ENCODE results near the gene MAD1L1. TPM values are rescaled to one million over a fixed set of nuclear protein-coding genes. Genes with fewer than 3 reads are reported as not detected.

Gene MAD1L1
- total and polyA plus RNA-seq, 4 donors, result 29.3 to 44.1 (median 35.8) TPM

DNA sequence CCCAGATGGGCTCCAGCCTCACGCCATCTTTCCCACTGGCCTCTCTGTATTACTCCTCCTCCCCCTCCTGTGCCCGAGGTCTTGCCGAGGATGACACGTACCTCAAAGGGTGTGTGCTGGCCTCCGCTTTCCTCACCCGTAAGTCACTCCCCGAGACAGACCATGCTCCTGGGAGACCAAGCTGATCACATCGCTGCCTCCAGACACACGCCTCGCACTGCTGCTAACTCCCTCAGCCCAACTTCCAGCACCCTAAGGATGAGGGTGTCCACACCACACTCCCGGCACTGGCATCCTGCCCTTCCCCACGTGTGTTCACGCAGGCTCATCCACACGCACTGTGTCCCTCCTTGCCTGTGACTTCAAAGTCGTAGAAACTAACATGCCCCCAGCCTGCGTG, 24.0 kb downstream of the MAD1L1 start:
- H3K9me3 ChIP-seq (ENCODE audit: control insufficient read depth, insufficient read depth, low read length), result no peaks in the 10 kb centered on the region
- H3K4me3 ChIP-seq (ENCODE audit: low read depth, low read length), result no peak overlapping the region
- WGBS (ENCODE audit: insufficient coverage), result 80% methylated on average over 16 of the region's 16 CpGs
- H3K27ac ChIP-seq (ENCODE audit: low read depth, low read length), result no peak overlapping the region
- peaks cover 60% of the 10 kb centered on the region for H3K36me3 ChIP-seq (ENCODE audit: control insufficient read depth, insufficient read depth, low read length)
- H3K27me3 ChIP-seq (ENCODE audit: control insufficient read depth, insufficient read depth, low read length), result no peaks in the 10 kb centered on the region
- peaks cover 12% of the 10 kb centered on the region for H3K4me1 ChIP-seq (ENCODE audit: control insufficient read depth, insufficient read depth, low read length)
- no peak for DNase-seq (ENCODE audit: low read depth in 4 of 6, low spot score in 6 of 6)

- Histone ChIP-seq H3K4me3 (ENCODE audit: low read depth, low read length) (no peak overlapping the region), H3K27ac (ENCODE audit: low read depth, low read length) (no peak overlapping the region), H3K27me3 (ENCODE audit: control insufficient read depth, insufficient read depth, low read length) (no peaks in the 10 kb centered on the region), H3K9me3 (ENCODE audit: control insufficient read depth, insufficient read depth, low read length) (no peaks in the 10 kb centered on the region), H3K36me3 (ENCODE audit: control insufficient read depth, insufficient read depth, low read length) (peaks cover 46% of the 10 kb centered on the region), H3K4me1 (ENCODE audit: control insufficient read depth, insufficient read depth, low read length) (peaks cover 33% of the 10 kb centered on the region)
- DNase-seq (ENCODE audit: low read depth in 4 of 6, low spot score in 6 of 6), result no peak
- WGBS (ENCODE audit: insufficient coverage), result 91% methylated on average over 10 of the region's 16 CpGs
Observed at GRCh38 chr7:2205036-2205780, 27.5 kb downstream of the MAD1L1 start.

DNA sequence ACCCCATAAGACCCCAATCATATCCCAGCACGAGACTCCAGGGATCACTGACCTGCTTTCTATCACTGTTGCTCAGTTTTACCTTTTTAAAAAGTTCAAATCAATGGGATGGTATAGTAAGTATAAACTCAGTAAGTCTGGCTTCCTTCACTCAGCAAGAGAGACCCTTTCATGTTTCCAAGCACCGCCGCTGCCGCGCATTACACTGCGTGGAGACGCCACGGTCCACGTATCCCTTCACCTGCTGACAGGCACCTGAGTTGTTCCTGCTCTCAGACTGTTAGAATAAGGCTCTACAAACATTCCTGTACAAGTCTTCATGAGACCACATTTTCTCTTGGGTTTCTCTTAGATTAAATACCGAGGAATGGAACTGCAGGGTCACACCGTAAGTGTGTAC, 28.3 kb downstream of the MAD1L1 start:
- 99% methylated on average over 10 of the region's 11 CpGs for WGBS (ENCODE audit: insufficient coverage)
- H3K27me3 ChIP-seq (ENCODE audit: control insufficient read depth, insufficient read depth, low read length), result no peaks in the 10 kb centered on the region
- no peaks in the 10 kb centered on the region for H3K9me3 ChIP-seq (ENCODE audit: control insufficient read depth, insufficient read depth, low read length)

DNA sequence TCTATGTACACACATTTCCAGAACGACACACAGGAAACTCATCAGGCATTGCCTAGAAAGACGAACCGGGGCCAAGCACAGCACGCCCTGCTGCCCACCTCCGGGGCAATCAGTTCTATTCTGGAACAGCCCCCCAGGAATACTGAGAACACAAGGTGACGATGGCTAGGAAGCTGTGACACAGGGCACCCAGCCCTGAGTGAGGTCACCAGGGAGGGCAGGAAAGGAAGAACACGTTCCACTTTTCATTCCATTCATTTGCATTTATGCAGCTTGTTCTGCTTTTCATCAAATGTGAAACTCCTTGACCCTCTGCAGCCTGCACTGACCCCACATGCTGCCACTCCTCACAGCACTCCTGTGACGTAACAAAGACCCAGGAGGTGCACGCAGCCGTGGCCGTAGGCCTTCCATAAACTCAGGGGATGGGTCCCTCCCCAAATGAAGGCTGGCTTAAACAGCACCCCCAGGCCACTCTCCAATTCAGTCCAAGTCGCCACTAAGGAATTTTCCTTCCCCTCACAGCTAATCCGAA, 28.9 kb downstream of the MAD1L1 start:
- Histone ChIP-seq H3K36me3 (ENCODE audit: control insufficient read depth, insufficient read depth, low read length) (peaks cover 48% of the 10 kb centered on the region), H3K4me1 (ENCODE audit: control insufficient read depth, insufficient read depth, low read length) (peaks cover 24% of the 10 kb centered on the region), H3K9me3 (ENCODE audit: control insufficient read depth, insufficient read depth, low read length) (no peaks in the 10 kb centered on the region), H3K4me3 (ENCODE audit: low read depth, low read length) (no peak overlapping the region), H3K27ac (ENCODE audit: low read depth, low read length) (no peak overlapping the region), H3K27me3 (ENCODE audit: control insufficient read depth, insufficient read depth, low read length) (no peaks in the 10 kb centered on the region)
- 60% methylated on average over 12 of the region's 13 CpGs for WGBS (ENCODE audit: insufficient coverage)
- no peak for DNase-seq (ENCODE audit: low read depth in 4 of 6, low spot score in 6 of 6)

More for the DNA sequence above, 28.3 kb downstream of the MAD1L1 start:
- Histone ChIP-seq H3K4me1 (ENCODE audit: control insufficient read depth, insufficient read depth, low read length) (peaks cover 29% of the 10 kb centered on the region), H3K36me3 (ENCODE audit: control insufficient read depth, insufficient read depth, low read length) (peaks cover 48% of the 10 kb centered on the region), H3K4me3 (ENCODE audit: low read depth, low read length) (no peak overlapping the region), H3K27ac (ENCODE audit: low read depth, low read length) (no peak overlapping the region)
- no peak for DNase-seq (ENCODE audit: low read depth in 4 of 6, low spot score in 6 of 6)

GRCh38 chr7:2202901-2203765, 29.6 kb downstream of the MAD1L1 start:
- Histone ChIP-seq H3K4me3 (ENCODE audit: low read depth, low read length) (no peak overlapping the region), H3K36me3 (ENCODE audit: control insufficient read depth, insufficient read depth, low read length) (peaks cover 51% of the 10 kb centered on the region), H3K4me1 (ENCODE audit: control insufficient read depth, insufficient read depth, low read length) (peaks cover 24% of the 10 kb centered on the region), H3K9me3 (ENCODE audit: control insufficient read depth, insufficient read depth, low read length) (no peaks in the 10 kb centered on the region), H3K27ac (ENCODE audit: low read depth, low read length) (no peak overlapping the region), H3K27me3 (ENCODE audit: control insufficient read depth, insufficient read depth, low read length) (no peaks in the 10 kb centered on the region)
- WGBS (ENCODE audit: insufficient coverage), result 36% methylated on average over 13 of the region's 20 CpGs
- peak in 2 of 6 donors; percentile 47 to 60 for DNase-seq (ENCODE audit: low read depth in 4 of 6, low spot score in 6 of 6)

- Histone ChIP-seq H3K9me3 (ENCODE audit: control insufficient read depth, insufficient read depth, low read length) (no peaks in the 10 kb centered on the region), H3K27ac (ENCODE audit: low read depth, low read length) (no peak overlapping the region), H3K4me3 (ENCODE audit: low read depth, low read length) (no peak overlapping the region), H3K4me1 (ENCODE audit: control insufficient read depth, insufficient read depth, low read length) (peaks cover 30% of the 10 kb centered on the region), H3K27me3 (ENCODE audit: control insufficient read depth, insufficient read depth, low read length) (no peaks in the 10 kb centered on the region), H3K36me3 (ENCODE audit: control insufficient read depth, insufficient read depth, low read length) (peaks cover 55% of the 10 kb centered on the region)
- WGBS (ENCODE audit: insufficient coverage), result 76% methylated on average over 14 of the region's 14 CpGs
- no peak for DNase-seq (ENCODE audit: low read depth in 4 of 6, low spot score in 6 of 6)
Observed at GRCh38 chr7:2202361-2202761, 30.4 kb downstream of the MAD1L1 start.

DNA sequence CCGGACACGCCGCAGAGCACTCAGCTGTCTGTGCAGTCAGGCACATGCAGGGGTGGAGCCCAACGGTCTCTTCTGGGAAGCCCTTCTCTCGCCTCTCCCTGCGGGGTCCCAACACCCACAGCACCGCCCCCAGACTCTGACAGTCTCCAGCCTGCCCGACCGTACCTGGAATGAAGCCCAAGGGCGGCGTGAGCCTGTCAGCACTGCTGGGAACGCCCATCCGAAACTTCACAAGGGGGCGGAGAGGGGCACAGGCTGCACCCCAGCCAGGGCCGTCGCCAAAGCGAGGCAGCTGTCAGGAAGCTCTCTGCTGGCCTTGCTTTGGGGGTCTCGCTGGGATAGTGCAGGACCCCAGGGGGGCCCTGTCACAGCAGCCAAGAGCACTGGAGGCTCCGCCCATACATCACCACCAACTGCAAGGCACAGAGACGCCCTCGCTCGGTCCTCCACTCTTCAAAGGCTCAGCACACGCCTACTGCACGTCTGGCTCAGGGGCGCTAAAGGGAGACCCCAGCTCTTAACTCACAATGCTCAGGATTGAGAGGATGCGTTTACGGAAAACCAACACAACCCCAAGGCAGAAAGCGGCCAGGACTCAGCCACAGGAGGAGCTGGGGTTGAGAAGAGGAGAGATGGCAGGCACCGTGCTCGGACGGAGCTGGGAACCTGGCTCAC, 30.9 kb downstream of the MAD1L1 start:
- H3K4me1 ChIP-seq (ENCODE audit: control insufficient read depth, insufficient read depth, low read length), result peaks cover 36% of the 10 kb centered on the region
- H3K4me3 ChIP-seq (ENCODE audit: low read depth, low read length), result no peak overlapping the region
- H3K27me3 ChIP-seq (ENCODE audit: control insufficient read depth, insufficient read depth, low read length), result no peaks in the 10 kb centered on the region
- peaks cover 57% of the 10 kb centered on the region for H3K36me3 ChIP-seq (ENCODE audit: control insufficient read depth, insufficient read depth, low read length)
- no peak for DNase-seq (ENCODE audit: low read depth in 4 of 6, low spot score in 6 of 6)
- WGBS (ENCODE audit: insufficient coverage), result 78% methylated on average over 26 of the region's 31 CpGs
- H3K9me3 ChIP-seq (ENCODE audit: control insufficient read depth, insufficient read depth, low read length), result no peaks in the 10 kb centered on the region
- no peak overlapping the region for H3K27ac ChIP-seq (ENCODE audit: low read depth, low read length)

- peaks cover 62% of the 10 kb centered on the region for H3K36me3 ChIP-seq (ENCODE audit: control insufficient read depth, insufficient read depth, low read length)
- H3K27me3 ChIP-seq (ENCODE audit: control insufficient read depth, insufficient read depth, low read length), result no peaks in the 10 kb centered on the region
- DNase-seq (ENCODE audit: low read depth in 4 of 6, low spot score in 6 of 6), result no peak
- 98% methylated on average over 8 of the region's 10 CpGs for WGBS (ENCODE audit: insufficient coverage)
- H3K4me1 ChIP-seq (ENCODE audit: control insufficient read depth, insufficient read depth, low read length), result peaks cover 42% of the 10 kb centered on the region
- no peaks in the 10 kb centered on the region for H3K9me3 ChIP-seq (ENCODE audit: control insufficient read depth, insufficient read depth, low read length)
- H3K4me3 ChIP-seq (ENCODE audit: low read depth, low read length), result no peak overlapping the region
- H3K27ac ChIP-seq (ENCODE audit: low read depth, low read length), result no peak overlapping the region
Observed at GRCh38 chr7:2201128-2201527, 31.6 kb downstream of the MAD1L1 start.

DNA sequence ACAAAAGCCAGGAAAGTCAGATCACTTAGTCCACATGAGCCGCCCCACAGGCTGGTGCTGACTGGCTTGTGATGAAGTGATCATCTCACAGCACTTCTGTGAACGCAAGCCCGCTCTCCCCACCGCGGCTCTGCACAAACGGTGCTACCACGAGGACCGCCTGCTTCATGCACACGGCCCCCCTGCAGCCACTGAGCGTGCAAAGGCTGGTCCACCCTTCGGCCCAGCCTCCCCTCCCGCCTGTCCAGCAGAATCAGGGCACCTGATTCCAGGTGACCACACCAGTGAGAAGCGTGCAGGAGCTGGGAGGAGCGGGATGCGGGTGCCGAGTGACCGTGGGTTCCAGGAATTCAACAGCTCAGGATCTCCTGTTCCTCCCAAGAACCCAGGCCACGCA, 32.2 kb downstream of the MAD1L1 start:
- H3K4me1 ChIP-seq (ENCODE audit: control insufficient read depth, insufficient read depth, low read length), result peaks cover 48% of the 10 kb centered on the region
- no peak for DNase-seq (ENCODE audit: low read depth in 4 of 6, low spot score in 6 of 6)
- WGBS (ENCODE audit: insufficient coverage), result 98% methylated on average over 17 of the region's 18 CpGs

More for the DNA sequence above, 32.2 kb downstream of the MAD1L1 start:
- Histone ChIP-seq H3K27ac (ENCODE audit: low read depth, low read length) (no peak overlapping the region), H3K36me3 (ENCODE audit: control insufficient read depth, insufficient read depth, low read length) (peaks cover 67% of the 10 kb centered on the region), H3K27me3 (ENCODE audit: control insufficient read depth, insufficient read depth, low read length) (no peaks in the 10 kb centered on the region), H3K4me3 (ENCODE audit: low read depth, low read length) (no peak overlapping the region), H3K9me3 (ENCODE audit: control insufficient read depth, insufficient read depth, low read length) (no peaks in the 10 kb centered on the region)

Data from spinal cord (tissue), 10 donors.